ENCODE data around the gene ECI2.

ECI2 gene

GRCh38 chr6:4134841-4135664 lies at the start of gene ECI2:
ECI2 (minus strand) TSS chr6:4135575; CDS start chr6:4135560, 15 bp downstream.
- no peak for DNase-seq

- DNase-seq: no peak
Observed at GRCh38 chr6:4180652-4181255, 45.4 kb upstream of the ECI2 start.

- no peak for DNase-seq
Observed at GRCh38 chr6:4179960-4180651, 44.7 kb upstream of the ECI2 start.

GRCh38 chr6:4178737-4179333 lies 43.5 kb upstream of the ECI2 start:
- no peak for DNase-seq

- DNase-seq: no peak
Observed at GRCh38 chr6:4176907-4177306, 41.5 kb upstream of the ECI2 start.

GRCh38 chr6:4174042-4174441 lies 38.7 kb upstream of the ECI2 start:
- no peak for DNase-seq

GRCh38 chr6:4172368-4172767 lies 37.0 kb upstream of the ECI2 start:
- DNase-seq: no peak

- DNase-seq: no peak
Observed at GRCh38 chr6:4170297-4170696, 34.9 kb upstream of the ECI2 start.

GRCh38 chr6:4169028-4169789 lies 33.8 kb upstream of the ECI2 start:
- DNase-seq: no peak

- DNase-seq: no peak
Observed at GRCh38 chr6:4167833-4168232, 32.5 kb upstream of the ECI2 start.

GRCh38 chr6:4167123-4167522 lies 31.7 kb upstream of the ECI2 start:
- no peak for DNase-seq

GRCh38 chr6:4164456-4164855 lies 29.1 kb upstream of the ECI2 start:
- DNase-seq: no peak

GRCh38 chr6:4164117-4164442 lies 28.7 kb upstream of the ECI2 start:
- no peak for DNase-seq

- DNase-seq: no peak
Observed at GRCh38 chr6:4163408-4164116, 28.2 kb upstream of the ECI2 start.

GRCh38 chr6:4162370-4162769 lies 27.0 kb upstream of the ECI2 start:
- DNase-seq: no peak

GRCh38 chr6:4159491-4159890 lies 24.1 kb upstream of the ECI2 start:
- DNase-seq: no peak

GRCh38 chr6:4157506-4157905 lies 22.1 kb upstream of the ECI2 start:
- no peak for DNase-seq

GRCh38 chr6:4155848-4156466 lies 20.6 kb upstream of the ECI2 start:
- peak; percentile 60 for DNase-seq

GRCh38 chr6:4153514-4153985 lies 18.2 kb upstream of the ECI2 start:
- no peak for DNase-seq

GRCh38 chr6:4145083-4145482 lies 9.7 kb upstream of the ECI2 start:
- no peak for DNase-seq

GRCh38 chr6:4139272-4139671 lies 3.9 kb upstream of the ECI2 start:
- DNase-seq: no peak

- no peak for DNase-seq
Observed at GRCh38 chr6:4138186-4138585, 2.8 kb upstream of the ECI2 start.
